Hepatocyte (in vitro differentiated cells): ENCODE measurements around the gene RGS17. TPM values are rescaled to one million over a fixed set of nuclear protein-coding genes. Genes with fewer than 3 reads are reported as not detected.
"Not testable (repeated sequence)": the region's sequence is repeated elsewhere in the genome, so short reads cannot be mapped to it uniquely, and the experiment has no call there.

Experiments
- DNase-seq: peaks from one replicate; pipeline ENCODE4 v3.0.0-alpha.2; 2016; ENCODE audit warnings: low spot score
- H2AFZ ChIP-seq: fragments of 200-600 bp; sonication (generic); 2 replicates; pipeline ENCODE4 v1.6.0; 2016; ENCODE audit warnings: antibody characterized with exemption, mild to moderate bottlenecking
- H3K27ac ChIP-seq: fragments of 200-600 bp; sonication (generic); 2 replicates; pipeline ENCODE4 v1.5.1; 2016; ENCODE audit warnings: mild to moderate bottlenecking
- H3K27me3 ChIP-seq: fragments of 200-600 bp; sonication (generic); 2 replicates; pipeline ENCODE4 v1.6.1; 2016
- H3K36me3 ChIP-seq: fragments of 200-600 bp; sonication (generic); replicated peaks from 2 replicates; pipeline ENCODE4 v1.5.1; 2016; ENCODE audit warnings: low read depth; ENCODE audit not compliant: insufficient read depth
- H3K4me1 ChIP-seq: fragments of 200-600 bp; sonication (generic); 2 replicates; pipeline ENCODE4 v1.5.1; 2016; ENCODE audit warnings: mild to moderate bottlenecking, moderate library complexity; ENCODE audit not compliant: insufficient read depth
- H3K4me2 ChIP-seq: fragments of 200-600 bp; sonication (generic); 2 replicates; pipeline ENCODE4 v1.6.0; 2016
- H3K4me3 ChIP-seq: fragments of 200-600 bp; sonication (generic); 2 replicates; pipeline ENCODE4 v1.5.1; 2016; ENCODE audit warnings: mild to moderate bottlenecking
- H3K79me2 ChIP-seq: fragments of 200-600 bp; sonication (generic); 2 replicates; pipeline ENCODE4 v1.6.0; 2017; ENCODE audit warnings: mild to moderate bottlenecking
- H3K9me2 ChIP-seq: fragments of 200-600 bp; sonication (generic); replicated peaks from 2 replicates; pipeline ENCODE4 v1.6.0; 2017; ENCODE audit warnings: mild to moderate bottlenecking; ENCODE audit not compliant: insufficient read depth
- H3K9me3 ChIP-seq: fragments of 200-600 bp; sonication (generic); 2 replicates; pipeline ENCODE4 v1.5.1; 2016; ENCODE audit warnings: low read depth, mild to moderate bottlenecking
- H4K20me1 ChIP-seq: fragments of 200-600 bp; sonication (generic); 2 replicates; pipeline ENCODE4 v1.6.0; 2016; ENCODE audit warnings: mild to moderate bottlenecking; ENCODE audit not compliant: insufficient read depth, poor library complexity, severe bottlenecking
- EZH2 ChIP-seq: fragments of 200-600 bp; sonication (generic); IDR thresholded peaks from 2 replicates; pipeline ENCODE4 v1.6.1; 2016; ENCODE audit warnings: antibody characterized with exemption, mild to moderate bottlenecking, borderline replicate concordance
- EZH2phosphoT487 ChIP-seq: fragments of 200-600 bp; sonication (generic); IDR thresholded peaks from one replicate; pipeline ENCODE4 v1.6.1; 2018; ENCODE audit warnings: antibody characterized with exemption, mild to moderate bottlenecking, low read depth, moderate library complexity; ENCODE audit not compliant: unreplicated experiment, severe bottlenecking
- WGBS: methylation state at CpG from one replicate; pipeline ENCODE4 v1.1.6; 2016; ENCODE audit warnings: low lambda C conversion rate; ENCODE audit errors: missing lambda C conversion rate; 5-methylcytosine and 5-hydroxymethylcytosine counted together
- polyA plus RNA-seq: library from polyadenylated mRNA; unstranded; fragments of >200 nt; fragmentation: Nextera tagmentation; extraction: Ambion mirVana; gene quantifications from 2 replicates; pipeline ENCODE4 v1.2.1, GENCODE V29; 2016
- total RNA-seq: library from RNA; depleted of rRNA; stranded (reverse); fragments of >200 nt; gene quantifications from 2 replicates; pipeline ENCODE4 v1.2.3, GENCODE V29; 2014
- TF ChIP-seq, protein P1 (sequence below): fragments of 200-600 bp; sonication (generic); IDR thresholded peaks from 2 replicates; pipeline ENCODE4 v1.5.1; 2016; ENCODE audit warnings: antibody characterized with exemption, mild to moderate bottlenecking; ENCODE audit not compliant: poor library complexity

Gene RGS17
- total and polyA plus RNA-seq, 2 experiments from 2014 or later, result 0.27 to 0.97 TPM

GRCh38 chr6:152975204-152975915 is 155.7 kb downstream of the RGS17 start:
- no peaks in the 10 kb centered on the region for H3K27me3 ChIP-seq
- H2AFZ ChIP-seq, result no peak overlapping the region
- DNase-seq, result no peak
- no peak overlapping the region for H3K27ac ChIP-seq
- H3K36me3 ChIP-seq, result no peaks in the 10 kb centered on the region
- 87% methylated on average over 4 of the region's 4 CpGs for WGBS
- H4K20me1 ChIP-seq, result peaks cover 18% of the 10 kb centered on the region
- H3K4me1 ChIP-seq, result no peaks in the 10 kb centered on the region
- H3K4me2 ChIP-seq, result no peak overlapping the region
- H3K79me2 ChIP-seq, result peaks cover 69% of the 10 kb centered on the region
- H3K4me3 ChIP-seq, result no peak overlapping the region
- TF ChIP-seq EZH2 (no peak), EZH2phosphoT487 (no peak)
- TF ChIP-seq, protein P1, sequence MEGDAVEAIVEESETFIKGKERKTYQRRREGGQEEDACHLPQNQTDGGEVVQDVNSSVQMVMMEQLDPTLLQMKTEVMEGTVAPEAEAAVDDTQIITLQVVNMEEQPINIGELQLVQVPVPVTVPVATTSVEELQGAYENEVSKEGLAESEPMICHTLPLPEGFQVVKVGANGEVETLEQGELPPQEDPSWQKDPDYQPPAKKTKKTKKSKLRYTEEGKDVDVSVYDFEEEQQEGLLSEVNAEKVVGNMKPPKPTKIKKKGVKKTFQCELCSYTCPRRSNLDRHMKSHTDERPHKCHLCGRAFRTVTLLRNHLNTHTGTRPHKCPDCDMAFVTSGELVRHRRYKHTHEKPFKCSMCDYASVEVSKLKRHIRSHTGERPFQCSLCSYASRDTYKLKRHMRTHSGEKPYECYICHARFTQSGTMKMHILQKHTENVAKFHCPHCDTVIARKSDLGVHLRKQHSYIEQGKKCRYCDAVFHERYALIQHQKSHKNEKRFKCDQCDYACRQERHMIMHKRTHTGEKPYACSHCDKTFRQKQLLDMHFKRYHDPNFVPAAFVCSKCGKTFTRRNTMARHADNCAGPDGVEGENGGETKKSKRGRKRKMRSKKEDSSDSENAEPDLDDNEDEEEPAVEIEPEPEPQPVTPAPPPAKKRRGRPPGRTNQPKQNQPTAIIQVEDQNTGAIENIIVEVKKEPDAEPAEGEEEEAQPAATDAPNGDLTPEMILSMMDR, result no peak
- H3K9me2 ChIP-seq, result no peaks in the 10 kb centered on the region
- H3K9me3 ChIP-seq, result no peaks in the 10 kb centered on the region

DNA sequence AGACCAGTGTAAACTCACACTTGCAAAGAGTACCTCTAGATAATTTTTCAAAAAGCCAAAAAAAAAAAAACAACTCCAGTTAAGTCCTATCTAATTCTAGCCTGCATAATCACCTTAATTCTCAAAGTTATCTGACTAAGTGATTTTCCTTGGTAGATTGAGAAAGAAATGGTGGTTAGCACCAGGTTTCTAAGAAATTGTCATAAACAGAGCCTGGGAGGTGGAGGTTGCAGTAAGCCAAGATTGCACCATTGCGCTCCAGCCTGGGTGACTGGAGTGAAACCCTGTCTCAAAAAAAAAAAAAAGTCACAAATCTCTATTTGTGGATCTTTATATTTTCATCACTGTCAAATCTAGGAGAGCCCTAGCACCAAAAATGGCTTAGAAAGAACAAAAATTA is 157.2 kb downstream of the RGS17 start:
- no peak for DNase-seq
- H4K20me1 ChIP-seq, result peaks cover 7% of the 10 kb centered on the region
- no peaks in the 10 kb centered on the region for H3K4me1 ChIP-seq
- no peak overlapping the region for H3K4me3 ChIP-seq
- H2AFZ ChIP-seq, result no peak overlapping the region
- H3K36me3 ChIP-seq, result no peaks in the 10 kb centered on the region
- peaks cover 54% of the 10 kb centered on the region for H3K79me2 ChIP-seq
- TF ChIP-seq EZH2phosphoT487, result no peak
- no peaks in the 10 kb centered on the region for H3K27me3 ChIP-seq
- no peak overlapping the region for H3K4me2 ChIP-seq
- 100% methylated on average over 1 of the region's 1 CpG for WGBS
- H3K9me3 ChIP-seq, result peaks cover 6% of the 10 kb centered on the region
- no peak overlapping the region for H3K27ac ChIP-seq
- no peaks in the 10 kb centered on the region for H3K9me2 ChIP-seq

- H3K4me2 ChIP-seq, result no peak overlapping the region
- no peak for DNase-seq
- no peaks in the 10 kb centered on the region for H3K4me1 ChIP-seq
- no peaks in the 10 kb centered on the region for H4K20me1 ChIP-seq
- H3K36me3 ChIP-seq, result no peaks in the 10 kb centered on the region
- no peaks in the 10 kb centered on the region for H3K9me2 ChIP-seq
- WGBS, result 95% methylated on average over 6 of the region's 6 CpGs
- H3K79me2 ChIP-seq, result peaks cover 14% of the 10 kb centered on the region
- no peak overlapping the region for H3K4me3 ChIP-seq
- H3K27ac ChIP-seq, result no peak overlapping the region
- H3K27me3 ChIP-seq, result no peaks in the 10 kb centered on the region
- H2AFZ ChIP-seq, result no peak overlapping the region
- H3K9me3 ChIP-seq, result peaks cover 6% of the 10 kb centered on the region
- TF ChIP-seq EZH2 (no peak), EZH2phosphoT487 (no peak)
- TF ChIP-seq, protein P1, result no peak
Measured at GRCh38 chr6:152969688-152970418, 161.2 kb downstream of the RGS17 start.

DNA sequence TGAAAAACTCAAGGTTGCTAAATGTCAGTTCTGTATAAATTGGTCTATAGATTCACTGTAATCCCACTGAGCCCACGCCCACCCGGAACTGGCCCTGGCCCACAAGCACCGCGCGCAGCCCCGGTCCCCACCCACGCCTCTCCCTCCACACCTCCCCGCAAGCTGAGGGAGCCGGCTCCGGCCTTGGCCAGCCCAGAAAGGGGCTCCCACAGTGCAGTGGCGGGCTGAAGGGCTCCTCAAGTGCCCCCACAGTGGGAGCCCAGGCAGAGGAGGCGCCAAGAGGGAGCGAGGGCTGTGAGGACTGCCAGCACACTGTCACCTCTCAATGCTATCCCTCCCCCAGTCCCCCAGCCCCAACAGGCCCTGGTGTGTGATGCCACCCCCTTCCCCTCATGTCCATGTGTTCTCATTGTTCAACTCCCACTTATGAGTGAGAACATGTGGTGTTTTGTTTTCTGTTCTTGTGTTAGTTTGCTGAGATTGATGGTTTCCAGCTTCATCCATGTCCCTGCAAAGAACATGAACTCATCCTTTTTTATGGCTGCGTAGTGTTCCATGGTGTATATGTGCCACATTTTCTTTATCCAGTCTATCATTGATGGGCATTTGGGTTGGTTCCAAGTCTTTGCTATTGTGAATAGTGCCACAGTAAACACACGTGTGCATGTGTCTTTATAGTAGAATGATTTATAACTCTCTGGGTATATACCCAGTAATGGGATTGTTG is 164.8 kb downstream of the RGS17 start:
- H3K9me2 ChIP-seq, result not testable (repeated sequence)
- 92% methylated on average over 14 of the region's 15 CpGs for WGBS

More for the DNA sequence above, 164.8 kb downstream of the RGS17 start:
- H3K27ac ChIP-seq, H2AFZ ChIP-seq, H3K9me3 ChIP-seq, H3K79me2 ChIP-seq, H3K4me1 ChIP-seq, H3K4me3 ChIP-seq, H4K20me1 ChIP-seq, DNase-seq, H3K36me3 ChIP-seq, H3K27me3 ChIP-seq, H3K4me2 ChIP-seq: not testable (repeated sequence)
